Measurements from ENCODE around the gene MRPS15.

MRPS15 gene

DNA sequence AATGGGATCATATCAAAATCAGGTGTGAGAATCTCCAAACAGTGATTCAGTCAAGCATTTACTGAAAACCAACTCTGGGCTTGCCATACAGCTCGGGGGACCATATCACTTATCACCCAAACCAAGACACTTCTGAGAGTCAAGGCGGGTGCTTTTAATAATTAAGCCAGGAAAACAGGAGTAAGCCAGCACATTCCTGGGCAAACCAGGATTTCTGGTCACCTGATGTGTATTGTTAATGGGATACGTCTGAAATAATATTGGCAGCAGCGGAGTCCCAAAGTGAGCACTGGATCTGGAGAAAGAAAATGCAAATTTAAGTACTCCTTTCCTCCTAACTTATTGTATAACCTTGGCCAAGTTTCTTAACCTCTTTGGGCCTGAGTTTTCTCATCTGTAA, 31.6 kb downstream of the MRPS15 start:
- no peak overlapping the region for H3K4me3 ChIP-seq (replicated peaks in 1 of 2; ENCODE audit: low read depth in 2 of 2, low read length in 2 of 2)
- TF ChIP-seq, protein P1, sequence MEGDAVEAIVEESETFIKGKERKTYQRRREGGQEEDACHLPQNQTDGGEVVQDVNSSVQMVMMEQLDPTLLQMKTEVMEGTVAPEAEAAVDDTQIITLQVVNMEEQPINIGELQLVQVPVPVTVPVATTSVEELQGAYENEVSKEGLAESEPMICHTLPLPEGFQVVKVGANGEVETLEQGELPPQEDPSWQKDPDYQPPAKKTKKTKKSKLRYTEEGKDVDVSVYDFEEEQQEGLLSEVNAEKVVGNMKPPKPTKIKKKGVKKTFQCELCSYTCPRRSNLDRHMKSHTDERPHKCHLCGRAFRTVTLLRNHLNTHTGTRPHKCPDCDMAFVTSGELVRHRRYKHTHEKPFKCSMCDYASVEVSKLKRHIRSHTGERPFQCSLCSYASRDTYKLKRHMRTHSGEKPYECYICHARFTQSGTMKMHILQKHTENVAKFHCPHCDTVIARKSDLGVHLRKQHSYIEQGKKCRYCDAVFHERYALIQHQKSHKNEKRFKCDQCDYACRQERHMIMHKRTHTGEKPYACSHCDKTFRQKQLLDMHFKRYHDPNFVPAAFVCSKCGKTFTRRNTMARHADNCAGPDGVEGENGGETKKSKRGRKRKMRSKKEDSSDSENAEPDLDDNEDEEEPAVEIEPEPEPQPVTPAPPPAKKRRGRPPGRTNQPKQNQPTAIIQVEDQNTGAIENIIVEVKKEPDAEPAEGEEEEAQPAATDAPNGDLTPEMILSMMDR (IDR thresholded peaks at IDR 0.05; ENCODE audit: low read depth, low read length): no peak
- no peak for DNase-seq (ENCODE audit: low read depth in 2 of 2)

DNA sequence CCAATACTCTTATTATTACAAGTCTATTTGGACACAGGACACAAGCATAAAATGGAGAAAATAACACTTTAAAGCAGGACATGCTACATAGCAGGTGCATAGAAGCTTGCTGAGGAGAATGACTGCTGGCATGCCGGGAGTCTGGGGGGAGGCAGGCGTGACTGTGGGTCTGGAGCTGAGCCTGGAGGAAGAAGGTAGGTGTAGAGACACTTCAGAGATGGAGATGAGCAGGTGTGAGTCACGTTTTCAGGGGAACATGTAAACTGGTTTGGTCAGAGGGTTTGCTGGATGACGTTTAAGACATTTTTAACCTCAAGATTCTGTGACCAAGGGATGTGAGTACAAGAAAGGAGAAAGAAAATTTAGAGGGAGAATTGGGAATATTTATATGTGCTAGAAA, 38.4 kb downstream of the MRPS15 start:
- DNase-seq (ENCODE audit: low read depth in 2 of 2): no peak
- no peak overlapping the region for H3K4me3 ChIP-seq (replicated peaks in 1 of 2; ENCODE audit: low read depth in 2 of 2, low read length in 2 of 2)
- TF ChIP-seq, protein P1 (IDR thresholded peaks at IDR 0.05; ENCODE audit: low read depth, low read length): no peak

DNA sequence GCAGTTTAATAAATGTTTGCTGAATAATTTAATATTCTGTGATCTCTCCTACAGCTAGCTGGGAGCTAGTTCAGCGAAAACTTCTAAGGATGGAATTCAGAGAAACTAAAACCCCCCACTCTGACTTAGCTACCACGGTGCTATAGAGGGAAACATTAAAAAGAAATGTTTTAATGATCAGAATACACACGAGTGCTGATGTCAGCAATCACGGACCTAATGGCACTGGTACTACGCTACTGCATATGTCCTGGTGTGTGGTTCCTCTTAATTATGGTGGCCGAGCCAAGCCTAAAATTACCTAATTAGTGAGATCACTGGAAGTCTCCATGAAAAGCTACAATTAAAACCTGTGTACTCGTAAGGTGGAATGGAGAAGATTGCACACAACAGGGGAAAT, 42.5 kb downstream of the MRPS15 start:
- H3K4me3 ChIP-seq (replicated peaks in 1 of 2; ENCODE audit: low read depth in 2 of 2, low read length in 2 of 2): no peak overlapping the region
- TF ChIP-seq, protein P1 (IDR thresholded peaks at IDR 0.05; ENCODE audit: low read depth, low read length): no peak
- DNase-seq (ENCODE audit: low read depth in 2 of 2): no peak

DNA sequence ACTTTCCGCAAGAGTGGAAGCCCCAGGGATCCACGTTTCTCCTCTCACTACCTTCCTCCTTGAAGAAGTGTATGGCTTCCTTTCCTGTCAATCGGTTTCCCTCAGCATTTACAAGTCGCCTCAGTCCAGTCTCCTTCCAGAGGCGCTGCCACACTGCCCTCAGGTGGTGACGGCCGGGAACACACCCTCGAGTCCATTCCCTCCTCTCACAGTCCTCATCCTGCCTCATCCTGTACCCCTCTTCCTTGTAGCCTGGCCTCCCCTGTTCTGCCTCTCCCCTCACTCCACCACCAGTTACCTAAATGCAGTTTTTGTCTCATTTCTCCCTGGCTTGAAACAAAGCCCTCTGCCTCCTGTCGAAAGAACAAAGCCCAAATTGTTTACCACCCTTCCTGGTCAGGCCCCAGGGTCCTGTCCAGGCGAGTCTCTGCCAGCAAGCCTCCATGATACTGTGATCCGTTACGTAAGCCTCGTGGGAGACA, 43.3 kb downstream of the MRPS15 start:
- peak; percentile 88 for DNase-seq (ENCODE audit: low read depth in 2 of 2)
- H3K4me3 ChIP-seq (replicated peaks in 1 of 2; ENCODE audit: low read depth in 2 of 2, low read length in 2 of 2): no peak overlapping the region
- TF ChIP-seq, protein P1 (IDR thresholded peaks at IDR 0.05; ENCODE audit: low read depth, low read length): peak; percentile 95

DNA sequence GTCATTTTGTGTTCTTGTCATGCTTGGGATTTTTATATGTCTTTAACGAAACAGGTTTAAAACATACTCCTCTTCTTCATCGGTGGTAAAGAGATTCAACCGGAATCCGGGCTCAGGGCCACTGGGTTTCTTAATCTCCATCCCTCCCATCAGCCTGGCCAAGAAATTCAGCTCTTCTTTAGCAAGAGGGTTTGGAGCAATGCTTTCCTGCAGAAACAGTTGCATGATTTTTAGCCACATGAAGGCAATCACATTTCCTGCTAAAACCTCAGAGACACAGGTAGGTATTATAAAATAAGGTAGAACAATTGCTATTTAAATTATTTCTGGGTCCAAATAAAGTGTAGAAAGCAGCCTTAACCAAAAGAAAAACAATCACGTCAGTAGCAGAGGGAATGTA, 43.8 kb downstream of the MRPS15 start:
- H3K4me3 ChIP-seq (replicated peaks in 1 of 2; ENCODE audit: low read depth in 2 of 2, low read length in 2 of 2): no peak overlapping the region
- TF ChIP-seq, protein P1 (IDR thresholded peaks at IDR 0.05; ENCODE audit: low read depth, low read length): no peak
- DNase-seq (ENCODE audit: low read depth in 2 of 2): peak; percentile 43 to 65

DNA sequence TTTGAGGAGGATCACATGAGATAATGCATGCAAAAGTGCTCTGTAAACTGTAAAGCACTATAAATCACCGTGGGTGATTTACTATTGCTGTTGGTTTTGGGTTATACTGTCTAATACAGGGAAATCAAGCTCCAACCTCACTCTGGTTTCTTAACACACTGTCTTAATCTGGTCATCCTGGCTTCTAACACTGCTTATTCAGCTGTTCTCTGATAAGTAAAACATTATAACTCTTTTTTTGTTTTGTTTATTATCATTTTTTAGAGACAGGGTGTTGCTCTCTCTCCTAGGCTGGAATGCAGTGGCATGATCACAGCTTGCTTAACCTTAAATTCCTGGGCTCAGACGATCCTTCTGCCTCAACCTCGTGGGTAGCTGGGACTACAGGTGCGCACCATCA, 44.6 kb downstream of the MRPS15 start:
- TF ChIP-seq, protein P1 (IDR thresholded peaks at IDR 0.05; ENCODE audit: low read depth, low read length): no peak
- no peak overlapping the region for H3K4me3 ChIP-seq (replicated peaks in 1 of 2; ENCODE audit: low read depth in 2 of 2, low read length in 2 of 2)
- no peak for DNase-seq (ENCODE audit: low read depth in 2 of 2)

DNA sequence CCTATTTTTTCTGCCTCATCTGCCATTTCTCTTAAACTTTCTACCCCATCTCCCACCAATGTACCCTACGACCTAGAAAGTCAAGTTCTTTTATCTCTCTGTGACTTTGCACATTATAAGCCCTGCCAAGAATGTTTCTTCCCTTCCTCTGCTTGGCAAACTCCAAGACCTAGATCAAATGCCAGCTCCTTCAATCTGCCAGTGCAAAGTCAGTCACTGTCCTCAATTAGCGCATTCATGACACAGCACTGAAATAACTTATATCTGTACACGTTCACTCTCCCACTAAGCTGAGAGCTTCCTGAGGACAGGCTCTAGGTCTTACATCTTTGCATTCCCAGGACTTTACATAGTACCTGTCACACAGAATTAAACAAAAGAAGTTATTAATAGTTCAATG, 45.0 kb downstream of the MRPS15 start:
- DNase-seq (ENCODE audit: low read depth in 2 of 2): no peak
- no peak overlapping the region for H3K4me3 ChIP-seq (replicated peaks in 1 of 2; ENCODE audit: low read depth in 2 of 2, low read length in 2 of 2)
- TF ChIP-seq, protein P1 (IDR thresholded peaks at IDR 0.05; ENCODE audit: low read depth, low read length): no peak
